Measurements from ENCODE around the gene GPR55. TPM values are rescaled to one million over a fixed set of nuclear protein-coding genes. Genes with fewer than 3 reads are reported as not detected.

GPR55 gene
- total and polyA plus RNA-seq, 2 of the 4 experiments (the other 2 are of a cell fraction): 0.03 TPM; not detected in 1

DNA sequence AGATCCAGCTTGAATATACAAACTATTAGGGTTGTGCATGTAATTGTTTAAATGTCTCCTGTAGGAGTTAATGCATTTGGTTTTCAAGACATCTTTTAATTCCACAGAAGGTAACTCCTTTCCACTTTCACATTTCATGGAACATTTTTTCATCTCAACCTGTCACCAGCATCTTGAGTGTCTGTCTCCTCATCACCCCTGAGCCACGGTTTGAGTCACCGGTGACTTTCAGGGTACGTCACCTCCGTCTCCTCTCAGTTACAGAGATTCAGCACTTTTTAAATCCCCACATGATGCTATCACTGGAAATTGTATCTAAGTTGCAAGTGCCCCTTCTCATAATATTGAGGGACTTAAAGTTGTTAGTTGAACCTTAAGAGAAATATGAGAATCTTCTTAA, 25.3 kb downstream of the GPR55 start:
- H3K9ac ChIP-seq (ENCODE audit: low read depth, low read length): no peak overlapping the region
- no peaks in the 10 kb centered on the region for H3K36me3 ChIP-seq (ENCODE audit: control insufficient read depth, insufficient read depth, low read length)
- H2BK15ac ChIP-seq (ENCODE audit: low read depth, low read length): no peak overlapping the region
- H2AK5ac ChIP-seq (ENCODE audit: low read depth, low read length): no peak overlapping the region
- no peak overlapping the region for H3K27ac ChIP-seq (ENCODE audit: insufficient read depth, low read length)
- no peak for DNase-seq
- H2BK120ac ChIP-seq (ENCODE audit: low read depth, low read length): no peak overlapping the region
- H4K5ac ChIP-seq (ENCODE audit: low read depth, low read length): no peak overlapping the region
- no peak overlapping the region for H3K18ac ChIP-seq (ENCODE audit: low read depth, low read length)
- in situ Hi-C loops (cut with MboI; ENCODE audit: low sequenced_read_pairs) (loop anchor here (5.0 kb wide), 1 partner anchor 88 kb away; no protein-coding TSS in a partner anchor), intact Hi-C loops (cut with micrococcal nuclease) (loop anchor here (10.0 kb wide), 1 partner anchor 555 kb away; no protein-coding TSS in a partner anchor), dilution Hi-C loops (cut with HindIII; ENCODE audit: low sequenced_read_pairs, unreplicated experiment) (no loop called here)
- H4K91ac ChIP-seq (ENCODE audit: insufficient read depth, low read depth, low read length): no peak overlapping the region
- H3K23ac ChIP-seq (ENCODE audit: low read depth, low read length): no peak overlapping the region
- CTCF ChIA-PET: no interaction called here
- H2AK9ac ChIP-seq (replicated peaks; ENCODE audit: low read depth, low read length, poor library complexity): no peak overlapping the region
- H3K14ac ChIP-seq (replicated peaks; ENCODE audit: low read depth, low read length): no peak overlapping the region
- H3K56ac ChIP-seq (ENCODE audit: extremely low read depth, insufficient read depth, low read length): no peak overlapping the region
- POLR2A ChIA-PET (ENCODE audit: unreplicated experiment): no interaction called here
- H3K79me1 ChIP-seq (ENCODE audit: low read depth in 1 of 2, low read length in 2 of 2): no peaks in the 10 kb centered on the region
- no peak overlapping the region for H2AFZ ChIP-seq (replicated peaks; ENCODE audit: low read length, poor library complexity)
- H2BK20ac ChIP-seq (ENCODE audit: low read depth, low read length): no peak overlapping the region
- peaks cover 49% of the 10 kb centered on the region for H3K27me3 ChIP-seq (ENCODE audit: control insufficient read depth, insufficient read depth, low read length)
- no peak overlapping the region for H4K8ac ChIP-seq (ENCODE audit: low read depth in 2 of 2, low read length in 2 of 2)
- no peak overlapping the region for H2BK5ac ChIP-seq (ENCODE audit: low read depth, low read length, poor library complexity, severe bottlenecking)
- no peaks in the 10 kb centered on the region for H4K20me1 ChIP-seq (ENCODE audit: insufficient read depth, low read length)
- no peaks in the 10 kb centered on the region; the same call in 1 of the 2 replicates for H3K9me1 ChIP-seq (ENCODE audit: insufficient read depth, low read length)
- no peak overlapping the region for H3K4me2 ChIP-seq (ENCODE audit: low read depth, low read length)
- no peaks in the 10 kb centered on the region for H3K4me1 ChIP-seq (ENCODE audit: control insufficient read depth, insufficient read depth, low read length)
- H3K4me3 ChIP-seq (ENCODE audit: insufficient read depth, low read depth, low read length): no peak overlapping the region
- TF ChIP-seq MAFK (IDR thresholded peaks at IDR 0.05; ENCODE audit: low read depth, low read length) (no peak), SMC3 (IDR thresholded peaks at IDR 0.05; ENCODE audit: low read depth, low read length) (no peak), RCOR1 (IDR thresholded peaks at IDR 0.05; ENCODE audit: insufficient replicate concordance, low read length) (no peak), RFX5 (IDR thresholded peaks at IDR 0.05; ENCODE audit: low read depth, low read length) (no peak)
- TF ChIP-seq, protein P1, sequence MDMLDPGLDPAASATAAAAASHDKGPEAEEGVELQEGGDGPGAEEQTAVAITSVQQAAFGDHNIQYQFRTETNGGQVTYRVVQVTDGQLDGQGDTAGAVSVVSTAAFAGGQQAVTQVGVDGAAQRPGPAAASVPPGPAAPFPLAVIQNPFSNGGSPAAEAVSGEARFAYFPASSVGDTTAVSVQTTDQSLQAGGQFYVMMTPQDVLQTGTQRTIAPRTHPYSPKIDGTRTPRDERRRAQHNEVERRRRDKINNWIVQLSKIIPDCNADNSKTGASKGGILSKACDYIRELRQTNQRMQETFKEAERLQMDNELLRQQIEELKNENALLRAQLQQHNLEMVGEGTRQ (IDR thresholded peaks at IDR 0.05; ENCODE audit: low read depth, low read length): no peak
- ATAC-seq (ENCODE audit: low read depth): no peak
- no TSS peak for BruUV-seq (replicated peaks)
- H3K9me3 ChIP-seq (ENCODE audit: control insufficient read depth, insufficient read depth, low read length): no peaks in the 10 kb centered on the region
- WGBS, 2 experiments (ENCODE audit: extremely low coverage in 2 of 2, insufficient read length in 1 of 2): 40% methylated on average over 1 of the region's 4 CpGs; no CpG with 5 or more reads in 1 of the 2 experiments
- no peak overlapping the region for H3K4ac ChIP-seq (ENCODE audit: low read depth, low read length)

Data from IMR-90 (cell line).